DND-41 (cell line): ENCODE data around the gene ELOVL6.

ENCODE experiments used
- CTCF ChIP-seq: IDR thresholded peaks from 2 replicates; pipeline ENCODE4 v1.5.1; 2012; ENCODE audit warnings: borderline replicate concordance, low read length, moderate library complexity, mild to moderate bottlenecking; ENCODE audit not compliant: poor library complexity, severe bottlenecking; ENCODE audit errors: extremely low read depth
- EZH2 ChIP-seq: IDR thresholded peaks from 3 replicates; pipeline ENCODE4 v1.6.1; 2012; ENCODE audit warnings: borderline replicate concordance, low read depth, mild to moderate bottlenecking, moderate library complexity, low read length, inconsistent platforms; ENCODE audit not compliant: severe bottlenecking

DNA sequence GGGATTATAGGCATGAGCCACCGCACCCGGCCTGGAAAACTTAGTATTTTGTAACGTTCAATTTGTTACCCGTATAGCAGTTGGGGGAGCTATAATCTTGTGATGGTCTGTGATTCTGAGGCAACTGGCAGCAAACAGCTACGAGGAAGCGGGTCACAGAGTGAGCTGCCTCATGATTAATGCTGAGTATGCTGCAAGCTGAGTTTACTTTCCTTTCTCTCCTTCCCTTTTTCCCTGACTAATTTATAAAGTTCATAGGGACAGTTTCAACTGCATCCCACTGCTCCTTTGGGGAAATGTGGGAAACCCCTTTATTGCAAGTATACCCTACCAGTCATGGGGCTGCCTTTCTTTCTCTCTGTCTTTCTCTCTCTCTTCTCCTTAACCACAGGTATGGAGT is 17.7 kb upstream of the ELOVL6 start:
- no peak for TF ChIP-seq CTCF
- TF ChIP-seq EZH2, result no peak
